COLO829 (cell line): ENCODE results near the gene KATNB1.

Experiments
- DNase-seq: peaks from one replicate; pipeline ENCODE4 v3.0.0; 2012; ENCODE audit warnings: low spot score

The KATNB1 gene

GRCh38 chr16:57735755-57736418 is at the start of gene KATNB1:
TSS of gene KATNB1 (plus strand) at chr16:57735770. CDS start at chr16:57737244, 1,474 bp downstream.
- no peak for DNase-seq

- no peak for DNase-seq
Observed at GRCh38 chr16:57686577-57686976, 49.0 kb upstream of the KATNB1 start.

- no peak for DNase-seq
Observed at GRCh38 chr16:57687363-57687929, 48.1 kb upstream of the KATNB1 start.

GRCh38 chr16:57688487-57688986 is 47.0 kb upstream of the KATNB1 start:
- no peak for DNase-seq

GRCh38 chr16:57688987-57689761 is 46.4 kb upstream of the KATNB1 start:
- DNase-seq: no peak

- DNase-seq: no peak
Observed at GRCh38 chr16:57689762-57690558, 45.6 kb upstream of the KATNB1 start.

GRCh38 chr16:57690782-57691471 is 44.6 kb upstream of the KATNB1 start:
- no peak for DNase-seq

GRCh38 chr16:57692636-57693035 is 42.9 kb upstream of the KATNB1 start:
- no peak for DNase-seq

- DNase-seq: no peak
Observed at GRCh38 chr16:57693550-57693949, 42.0 kb upstream of the KATNB1 start.

- DNase-seq: no peak
Observed at GRCh38 chr16:57694231-57694724, 41.3 kb upstream of the KATNB1 start.

- DNase-seq: peak; percentile 35
Observed at GRCh38 chr16:57694725-57695679, 40.6 kb upstream of the KATNB1 start, which contains the start of gene DRC7. TSS of gene DRC7 (plus strand) at chr16:57694806. CDS start at chr16:57697950, 3,144 bp downstream.

GRCh38 chr16:57695680-57696069 is 39.9 kb upstream of the KATNB1 start:
- no peak for DNase-seq

GRCh38 chr16:57696240-57696639 is 39.3 kb upstream of the KATNB1 start:
- DNase-seq: no peak

GRCh38 chr16:57697896-57698537 is 37.6 kb upstream of the KATNB1 start:
- no peak for DNase-seq

GRCh38 chr16:57698812-57699405 is 36.7 kb upstream of the KATNB1 start:
- no peak for DNase-seq

GRCh38 chr16:57699481-57699880 is 36.1 kb upstream of the KATNB1 start:
- no peak for DNase-seq

- no peak for DNase-seq
Observed at GRCh38 chr16:57699899-57700298, 35.7 kb upstream of the KATNB1 start.

- no peak for DNase-seq
Observed at GRCh38 chr16:57700781-57701551, 34.6 kb upstream of the KATNB1 start.
